Measurements from ENCODE around the gene SLC4A4.

DNA sequence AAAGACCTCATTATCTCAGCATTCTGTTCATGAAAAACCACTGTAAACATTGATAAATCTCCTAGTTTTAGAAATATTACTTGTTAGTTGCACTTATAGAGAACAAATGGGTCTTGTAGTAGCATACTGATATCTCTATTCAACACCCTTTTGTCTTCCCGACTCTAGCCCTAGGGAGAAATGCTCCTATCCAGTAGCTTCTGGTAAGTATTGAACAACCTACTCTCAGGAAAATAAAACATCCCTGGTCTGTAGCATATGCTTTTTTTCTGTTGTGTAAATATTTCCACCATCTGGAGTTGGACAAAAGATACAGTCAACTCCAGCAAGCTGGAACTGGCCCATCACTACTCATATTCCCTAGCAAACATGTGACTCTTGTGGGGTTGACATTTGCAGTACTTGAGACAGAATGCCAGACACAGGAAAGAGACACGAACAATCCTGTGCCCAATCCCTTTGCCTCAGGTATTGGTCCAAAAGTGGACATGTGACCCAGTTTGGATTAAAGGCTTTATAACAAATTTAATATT is 256.8 kb downstream of the SLC4A4 start:
- TF ChIP-seq, protein P1, sequence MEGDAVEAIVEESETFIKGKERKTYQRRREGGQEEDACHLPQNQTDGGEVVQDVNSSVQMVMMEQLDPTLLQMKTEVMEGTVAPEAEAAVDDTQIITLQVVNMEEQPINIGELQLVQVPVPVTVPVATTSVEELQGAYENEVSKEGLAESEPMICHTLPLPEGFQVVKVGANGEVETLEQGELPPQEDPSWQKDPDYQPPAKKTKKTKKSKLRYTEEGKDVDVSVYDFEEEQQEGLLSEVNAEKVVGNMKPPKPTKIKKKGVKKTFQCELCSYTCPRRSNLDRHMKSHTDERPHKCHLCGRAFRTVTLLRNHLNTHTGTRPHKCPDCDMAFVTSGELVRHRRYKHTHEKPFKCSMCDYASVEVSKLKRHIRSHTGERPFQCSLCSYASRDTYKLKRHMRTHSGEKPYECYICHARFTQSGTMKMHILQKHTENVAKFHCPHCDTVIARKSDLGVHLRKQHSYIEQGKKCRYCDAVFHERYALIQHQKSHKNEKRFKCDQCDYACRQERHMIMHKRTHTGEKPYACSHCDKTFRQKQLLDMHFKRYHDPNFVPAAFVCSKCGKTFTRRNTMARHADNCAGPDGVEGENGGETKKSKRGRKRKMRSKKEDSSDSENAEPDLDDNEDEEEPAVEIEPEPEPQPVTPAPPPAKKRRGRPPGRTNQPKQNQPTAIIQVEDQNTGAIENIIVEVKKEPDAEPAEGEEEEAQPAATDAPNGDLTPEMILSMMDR (IDR thresholded peaks at IDR 0.05), result no peak
- no peak for TF ChIP-seq POLR2A (IDR thresholded peaks at IDR 0.05)

All from Peyer's patch (tissue), 4 donors.